Mucosa of descending colon (tissue), 3 donors: ENCODE measurements around the gene NLRX1. TPM values are rescaled to one million over a fixed set of nuclear protein-coding genes. Genes with fewer than 3 reads are reported as not detected.
"Not testable (repeated sequence)": the region's sequence is repeated elsewhere in the genome, so short reads cannot be mapped to it uniquely, and the experiment has no call there.

ENCODE experiments used
- ATAC-seq: fragments of 200-7000 bp; cut with Tn5 transposase; one replicate; pipeline ENCODE4 v1.9.1; 2020; ENCODE audit warnings: mild to moderate bottlenecking, moderate library complexity
- DNase-seq, 3 donors: peaks; one replicate each; pipeline ENCODE4 v3.0.0-alpha.2; 2020
- H3K36me3 ChIP-seq: fragments of 200-600 bp; one replicate; pipeline ENCODE4 v1.8.0; 2021; ENCODE audit warnings: low read depth, mild to moderate bottlenecking
- H3K4me1 ChIP-seq: fragments of 200-600 bp; one replicate; pipeline ENCODE4 v1.8.0; 2021; ENCODE audit warnings: low read depth, mild to moderate bottlenecking
- H3K4me3 ChIP-seq: fragments of 200-600 bp; one replicate; pipeline ENCODE4 v1.8.0; 2021; ENCODE audit warnings: mild to moderate bottlenecking
- H3K9me3 ChIP-seq: fragments of 200-600 bp; one replicate; pipeline ENCODE4 v1.8.0; 2021; ENCODE audit warnings: mild to moderate bottlenecking
- CTCF ChIP-seq: fragments of 200-600 bp; IDR thresholded peaks from one replicate; pipeline ENCODE4 v1.8.0; 2022; ENCODE audit warnings: antibody characterized with exemption, mild to moderate bottlenecking
- intact Hi-C, 2 donors: fragments of 100-400 bp; cut with DNase I in 1 of 2; cut with micrococcal nuclease in 1 of 2; formaldehyde crosslinking; loops; one replicate each; pipeline versions ENCODE4 v1.11.0 to v1.11.1; 2022; cut with DNase I, micrococcal nuclease
- total RNA-seq, 3 donors: library from RNA; stranded (reverse); fragmentation: NEBNext Ultra II Directional in 2 of 3; extraction: Animal tissue kit (Norgen Biotek cat#: 25700) in 2 of 3; gene quantifications; one replicate each; pipeline versions ENCODE4 v1.2.1 to v1.2.4, GENCODE V29; 2021 to 2023
- donor health status: DM: no; HTN: no; CAD: no; lungs with moderate emphysema.
- donor health status: DM: no; HTN: no; CAD: no.
- donor health status: DM: no; HTN: yes; CAD: no.

NLRX1 gene
- total RNA-seq, 3 donors from 2014 or later, result 14.1 to 19.3 (median 16.3) TPM

DNA sequence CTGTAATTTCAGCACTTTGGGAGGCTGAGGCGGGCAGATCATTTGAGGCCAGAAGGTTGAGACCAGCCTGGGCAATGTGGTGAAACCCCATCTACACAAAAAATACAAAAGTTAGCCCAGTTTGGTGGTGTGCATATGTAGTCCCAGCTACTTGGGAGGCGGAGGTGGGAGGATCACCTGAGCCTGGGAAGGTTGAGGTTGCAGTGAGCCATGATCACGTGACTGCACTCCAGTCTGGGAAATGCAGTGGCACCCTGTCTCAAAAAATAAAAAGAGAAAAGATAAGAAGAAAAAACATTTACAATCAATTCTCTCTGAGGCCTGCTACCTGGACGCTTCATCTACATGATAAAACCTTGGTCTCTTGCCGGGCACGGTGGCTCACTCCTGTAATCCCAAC lies 30.4 kb downstream of the NLRX1 start:
- intact Hi-C loops, result no loop called here
- TF ChIP-seq CTCF, result no peak
- H3K4me3 ChIP-seq, result no peak overlapping the region
- H3K9me3 ChIP-seq, result no peaks in the 10 kb centered on the region
- no peaks in the 10 kb centered on the region for H3K36me3 ChIP-seq
- ATAC-seq, result no peak
- no peak for DNase-seq
- H3K4me1 ChIP-seq, result no peaks in the 10 kb centered on the region

DNA sequence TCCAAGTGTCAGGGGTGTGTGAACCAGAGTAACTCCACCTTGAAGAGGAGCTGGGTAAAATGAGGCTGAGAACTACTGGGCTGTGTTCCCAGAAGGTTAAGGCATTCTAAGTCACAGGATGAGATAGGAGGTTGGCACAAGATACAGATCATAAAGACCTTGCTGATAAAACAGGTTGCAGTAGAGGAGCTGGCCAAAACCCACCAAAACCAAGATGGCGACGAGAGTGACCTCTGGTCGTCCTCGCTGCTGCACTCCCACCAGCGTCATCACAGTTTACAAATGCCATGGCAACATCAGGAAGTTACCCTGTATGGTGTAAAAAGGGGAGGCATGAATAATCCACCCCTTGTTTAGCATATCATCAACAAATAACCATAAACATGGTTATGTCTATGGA lies 32.7 kb downstream of the NLRX1 start:
- not testable (repeated sequence) for H3K4me1 ChIP-seq, ATAC-seq, DNase-seq

DNA sequence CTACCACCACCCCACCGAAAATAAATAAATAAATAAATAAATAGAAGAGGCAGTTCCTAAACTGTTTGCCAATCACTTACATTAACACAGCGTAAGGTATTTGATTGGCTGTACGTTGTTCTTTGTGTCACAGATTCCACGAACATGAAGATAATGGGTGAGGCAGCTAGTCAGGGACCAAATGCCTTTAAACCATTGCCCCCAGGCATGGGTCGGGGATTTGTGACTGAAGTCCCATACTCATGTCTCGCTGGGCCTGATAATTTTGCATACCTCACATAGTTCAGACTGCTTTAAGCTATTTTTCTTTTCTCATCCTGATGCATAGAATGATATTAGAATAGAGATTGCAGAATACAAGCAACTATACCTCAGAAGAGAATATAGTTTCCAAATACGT lies 34.0 kb downstream of the NLRX1 start:
- H3K36me3 ChIP-seq, result no peaks in the 10 kb centered on the region
- DNase-seq (no peak), ATAC-seq (no peak)
- H3K9me3 ChIP-seq, result no peaks in the 10 kb centered on the region
- H3K4me3 ChIP-seq, result no peak overlapping the region
- intact Hi-C loops, result loop anchor here in 1 of 2 donors (10.0 kb wide), 1 partner anchor 122 kb away; no protein-coding TSS in a partner anchor
- no peak for TF ChIP-seq CTCF
- peaks cover 6% of the 10 kb centered on the region for H3K4me1 ChIP-seq

More for the DNA sequence above, 32.7 kb downstream of the NLRX1 start:
- not testable (repeated sequence) for H3K4me3 ChIP-seq, H3K36me3 ChIP-seq, H3K9me3 ChIP-seq
- intact Hi-C loops, result loop anchor here in 1 of 2 donors (10.0 kb wide), 1 partner anchor 124 kb away; no protein-coding TSS in a partner anchor

DNA sequence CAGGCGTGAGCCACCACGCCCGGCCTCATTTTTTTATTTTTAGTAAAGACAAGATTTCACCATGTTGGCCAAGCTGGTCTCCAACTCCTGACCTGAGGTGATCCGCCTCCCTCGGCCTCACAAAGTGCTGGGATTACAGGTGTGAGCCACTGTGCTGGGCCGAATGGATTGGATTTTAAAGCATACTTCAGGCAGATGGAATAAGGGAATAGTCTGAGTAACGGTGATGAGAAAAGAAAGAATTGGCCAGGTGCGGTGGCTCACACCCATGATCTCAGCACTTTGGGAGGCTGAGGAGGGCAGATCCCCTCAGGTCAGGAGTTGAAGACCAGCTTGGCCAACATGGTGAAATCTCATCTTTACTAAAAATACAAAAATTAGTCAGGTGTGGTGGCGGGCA lies 35.5 kb downstream of the NLRX1 start:
- no peak for ATAC-seq
- no peak for DNase-seq
- intact Hi-C loops, result loop anchor here in 1 of 2 donors (10.0 kb wide), 1 partner anchor 121 kb away; no protein-coding TSS in a partner anchor
- peaks cover 7% of the 10 kb centered on the region for H3K4me1 ChIP-seq
- TF ChIP-seq CTCF, result no peak
- no peak overlapping the region for H3K4me3 ChIP-seq
- no peaks in the 10 kb centered on the region for H3K9me3 ChIP-seq
- no peaks in the 10 kb centered on the region for H3K36me3 ChIP-seq

DNA sequence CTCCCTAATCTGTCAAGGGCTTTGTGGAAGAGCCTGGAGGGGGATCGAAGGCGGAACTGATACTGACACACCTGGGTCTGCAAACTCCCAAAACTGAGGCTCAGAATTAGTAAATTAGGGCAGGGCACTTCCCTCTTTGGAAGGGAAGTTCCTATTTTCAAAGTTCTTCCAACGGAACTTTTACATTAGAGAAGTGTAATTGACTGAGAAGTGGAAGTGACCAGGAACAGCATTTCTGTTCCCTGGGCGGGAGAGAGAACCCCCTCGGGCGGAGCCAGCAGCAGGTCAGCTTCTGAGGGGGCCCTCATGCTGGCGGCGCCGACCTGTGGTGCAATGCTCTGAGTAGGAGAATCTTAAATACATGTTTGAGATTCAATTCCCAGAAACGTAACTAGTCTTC lies 36.6 kb downstream of the NLRX1 start:
- Histone ChIP-seq H3K36me3 (no peaks in the 10 kb centered on the region), H3K9me3 (no peaks in the 10 kb centered on the region), H3K4me3 (no peak overlapping the region), H3K4me1 (peaks cover 7% of the 10 kb centered on the region)
- DNase-seq (peak in 1 of 3 donors; percentile 47), ATAC-seq (no peak)
- intact Hi-C loops, result loop anchor here in 1 of 2 donors (10.0 kb wide), 1 partner anchor 120 kb away; no protein-coding TSS in a partner anchor
- TF ChIP-seq CTCF, result no peak

DNA sequence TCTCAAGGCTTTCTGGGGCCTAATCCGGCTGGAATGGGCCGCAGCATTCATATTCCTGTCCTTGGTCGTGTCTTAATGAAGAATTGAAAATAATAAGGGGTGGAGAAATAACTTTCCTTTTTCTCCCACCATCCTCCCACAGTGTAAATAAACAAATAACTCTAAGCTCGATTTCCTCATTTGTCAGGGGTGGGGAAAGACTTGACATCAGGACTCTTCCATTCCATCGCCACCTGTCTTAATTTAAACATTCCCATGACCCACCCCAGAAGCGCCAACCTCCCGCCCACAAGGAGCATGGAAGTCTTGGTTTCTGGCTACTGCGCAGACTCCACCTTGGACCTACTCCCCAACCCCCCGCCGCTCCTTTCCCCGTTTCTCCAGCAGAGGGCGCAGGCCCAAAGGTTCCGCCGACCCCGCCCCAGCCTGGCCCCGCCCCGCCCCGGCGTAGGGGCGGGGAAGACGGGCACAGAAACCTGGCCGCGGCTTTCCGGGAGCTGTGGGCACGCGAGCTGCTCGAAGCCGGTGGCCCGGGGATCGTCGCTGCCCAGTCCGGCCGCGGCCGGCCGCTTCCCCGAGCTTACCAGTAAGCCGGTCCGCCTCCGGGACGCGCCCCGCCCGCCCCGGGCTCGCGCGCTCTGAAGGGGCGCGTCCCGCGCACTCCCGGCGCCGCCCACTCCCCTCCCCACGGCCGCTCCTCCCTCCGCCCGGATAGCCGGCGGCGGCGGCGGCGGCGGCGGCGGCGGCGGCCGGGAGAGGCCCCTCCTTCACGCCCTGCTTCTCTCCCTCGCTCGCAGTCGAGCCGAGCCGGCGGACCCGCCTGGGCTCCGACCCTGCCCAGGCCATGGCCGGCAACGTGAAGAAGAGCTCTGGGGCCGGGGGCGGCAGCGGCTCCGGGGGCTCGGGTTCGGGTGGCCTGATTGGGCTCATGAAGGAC lies 37.3 kb downstream of the NLRX1 start, which contains the start of gene CBL:
TSS of gene CBL (plus strand) at position 766 of the 937 bp plus-strand sequence. CDS start at position 845, 79 bp downstream.
- Histone ChIP-seq H3K9me3 (no peaks in the 10 kb centered on the region), H3K4me1 (peaks cover 7% of the 10 kb centered on the region), H3K36me3 (no peaks in the 10 kb centered on the region), H3K4me3 (peak within 1 kb of the TSS; percentile 76)
- ATAC-seq (peak; percentile 97), DNase-seq (peak; percentile 96 to 99 (median 99))
- TF ChIP-seq CTCF, result peak; percentile 91
- intact Hi-C loops, result loop anchor here in 1 of 2 donors (10.0 kb wide), 1 partner anchor 119 kb away; no protein-coding TSS in a partner anchor
